ENCODE measurements around the gene IRF2BP2. TPM values are rescaled to one million over a fixed set of nuclear protein-coding genes. Genes with fewer than 3 reads are reported as not detected.

The IRF2BP2 gene
- total and polyA plus RNA-seq, 2 donors (not counting 1 experiment from before 2014, with no cell fraction given), result 17.8 to 71.8 TPM

DNA sequence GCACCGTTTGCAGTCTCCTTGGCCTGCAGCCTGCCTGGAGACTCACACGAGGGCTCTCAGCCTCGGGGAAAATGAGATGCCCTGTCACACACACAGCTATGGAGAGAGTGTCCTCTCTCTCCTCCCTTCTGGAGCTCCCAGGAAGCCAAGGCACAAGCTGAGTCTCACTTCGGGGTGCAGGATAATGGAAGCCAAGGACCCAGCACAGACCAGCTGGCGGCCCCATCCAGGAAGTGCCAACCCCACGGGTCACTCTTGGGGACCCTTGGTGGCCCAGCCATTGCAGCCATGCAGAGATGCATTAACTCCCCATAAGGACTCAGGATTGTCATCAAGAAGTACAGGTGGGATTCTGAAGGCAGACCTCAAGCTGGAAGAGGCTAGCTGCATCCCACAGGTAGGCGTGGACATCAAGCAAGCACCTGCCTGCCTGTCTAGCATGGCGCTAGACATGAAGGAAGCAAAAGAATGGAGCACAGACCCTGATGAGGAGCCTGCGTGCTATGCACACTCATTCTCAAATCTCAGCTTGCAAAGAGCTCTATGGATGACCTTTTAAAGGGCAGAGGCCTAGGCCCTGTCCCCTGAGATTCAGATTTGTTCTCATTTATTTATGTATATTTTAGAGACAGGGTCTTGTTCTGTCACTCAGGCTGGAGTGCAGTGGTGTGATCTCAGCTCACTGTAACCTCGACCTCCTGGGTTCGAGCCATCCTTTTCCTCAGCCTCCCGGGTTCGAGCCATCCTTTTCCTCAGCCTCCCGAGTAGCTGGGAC lies 49.9 kb downstream of the IRF2BP2 start:
- H2AFZ ChIP-seq (ENCODE audit: low read length), result no peak overlapping the region
- DNase-seq (ENCODE audit: low read depth in 2 of 2), result no peak
- H3K4me3 ChIP-seq (replicated peaks in 1 of 4; ENCODE audit: control extremely low read depth in 1 of 4, insufficient read depth in 1 of 4, low read depth in 3 of 4, low read length in 4 of 4), result no peak overlapping the region
- H3K79me2 ChIP-seq (ENCODE audit: control insufficient read depth, insufficient read depth, low read length), result no peaks in the 10 kb centered on the region
- H3K36me3 ChIP-seq (ENCODE audit: control insufficient read depth, insufficient read depth, low read length), result no peaks in the 10 kb centered on the region
- no peaks in the 10 kb centered on the region for H3K9me3 ChIP-seq (ENCODE audit: control insufficient read depth, insufficient read depth, low read depth, low read length)
- H3K9ac ChIP-seq (ENCODE audit: insufficient read depth, low read length), result no peak overlapping the region
- TF ChIP-seq, protein P1, sequence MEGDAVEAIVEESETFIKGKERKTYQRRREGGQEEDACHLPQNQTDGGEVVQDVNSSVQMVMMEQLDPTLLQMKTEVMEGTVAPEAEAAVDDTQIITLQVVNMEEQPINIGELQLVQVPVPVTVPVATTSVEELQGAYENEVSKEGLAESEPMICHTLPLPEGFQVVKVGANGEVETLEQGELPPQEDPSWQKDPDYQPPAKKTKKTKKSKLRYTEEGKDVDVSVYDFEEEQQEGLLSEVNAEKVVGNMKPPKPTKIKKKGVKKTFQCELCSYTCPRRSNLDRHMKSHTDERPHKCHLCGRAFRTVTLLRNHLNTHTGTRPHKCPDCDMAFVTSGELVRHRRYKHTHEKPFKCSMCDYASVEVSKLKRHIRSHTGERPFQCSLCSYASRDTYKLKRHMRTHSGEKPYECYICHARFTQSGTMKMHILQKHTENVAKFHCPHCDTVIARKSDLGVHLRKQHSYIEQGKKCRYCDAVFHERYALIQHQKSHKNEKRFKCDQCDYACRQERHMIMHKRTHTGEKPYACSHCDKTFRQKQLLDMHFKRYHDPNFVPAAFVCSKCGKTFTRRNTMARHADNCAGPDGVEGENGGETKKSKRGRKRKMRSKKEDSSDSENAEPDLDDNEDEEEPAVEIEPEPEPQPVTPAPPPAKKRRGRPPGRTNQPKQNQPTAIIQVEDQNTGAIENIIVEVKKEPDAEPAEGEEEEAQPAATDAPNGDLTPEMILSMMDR (conservative IDR thresholded peaks at IDR 0.05 in 1 of 2, IDR thresholded peaks at IDR 0.05 in 1 of 2; ENCODE audit: low read depth in 1 of 2, low read length in 2 of 2), result no peak
- no peak for TF ChIP-seq EZH2 (IDR thresholded peaks at IDR 0.05; ENCODE audit: low read length, missing control alignments)
- H3K27ac ChIP-seq (ENCODE audit: insufficient read depth, low read length), result no peak overlapping the region
- H4K20me1 ChIP-seq (ENCODE audit: control insufficient read depth, extremely low read depth, insufficient read depth, low read length), result no peaks in the 10 kb centered on the region
- H3K4me2 ChIP-seq (ENCODE audit: extremely low read depth, insufficient read depth, low read length), result no peak overlapping the region
- no peaks in the 10 kb centered on the region for H3K4me1 ChIP-seq (ENCODE audit: control insufficient read depth, extremely low read depth, insufficient read depth, low read length)
- H3K27me3 ChIP-seq (ENCODE audit: control insufficient read depth, insufficient read depth, low read length), result no peaks in the 10 kb centered on the region

DNA sequence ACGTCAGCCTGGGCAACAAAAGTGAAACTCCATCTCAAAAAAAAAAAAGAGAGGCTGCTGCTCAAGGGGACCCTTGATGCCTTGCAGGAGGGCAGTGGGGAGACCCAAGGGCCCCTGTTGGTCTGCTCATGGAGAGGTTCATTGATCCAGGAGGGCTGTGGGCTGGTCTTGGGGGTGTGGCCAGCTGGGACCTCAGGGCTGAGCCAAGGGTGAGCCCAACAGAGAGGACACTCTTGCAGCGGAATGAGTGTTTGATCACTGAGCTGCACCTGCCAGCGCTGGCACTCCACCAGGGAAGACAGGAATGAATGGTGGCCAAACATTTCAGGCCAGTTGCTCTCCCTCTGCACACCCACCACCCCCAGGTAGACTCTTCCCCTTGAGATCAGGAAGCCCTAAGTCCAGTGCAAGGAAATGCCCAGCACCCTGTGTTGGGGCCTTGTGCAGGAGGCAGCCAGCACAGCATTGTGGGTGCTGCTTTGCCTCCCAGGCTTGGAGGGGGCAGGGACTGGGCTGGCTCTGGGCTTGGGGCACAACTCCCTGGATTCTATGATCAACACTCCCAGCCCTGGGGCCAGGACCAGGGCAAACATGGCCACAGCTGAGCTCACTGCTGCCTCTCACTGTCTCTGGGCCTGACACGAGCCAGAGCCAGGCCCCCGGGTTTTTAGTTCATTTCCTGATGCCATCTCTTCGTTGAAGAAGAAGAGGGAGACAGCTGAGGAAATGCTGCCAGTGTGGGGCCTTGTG lies 50.7 kb downstream of the IRF2BP2 start:
- H3K36me3 ChIP-seq (ENCODE audit: control insufficient read depth, insufficient read depth, low read length), result no peaks in the 10 kb centered on the region
- H3K4me2 ChIP-seq (ENCODE audit: extremely low read depth, insufficient read depth, low read length), result no peak overlapping the region
- H3K27ac ChIP-seq (ENCODE audit: insufficient read depth, low read length), result no peak overlapping the region
- H3K9me3 ChIP-seq (ENCODE audit: control insufficient read depth, insufficient read depth, low read depth, low read length), result no peaks in the 10 kb centered on the region
- no peak overlapping the region for H3K4me3 ChIP-seq (replicated peaks in 1 of 4; ENCODE audit: control extremely low read depth in 1 of 4, insufficient read depth in 1 of 4, low read depth in 3 of 4, low read length in 4 of 4)
- DNase-seq (ENCODE audit: low read depth in 2 of 2), result no peak
- H3K4me1 ChIP-seq (ENCODE audit: control insufficient read depth, extremely low read depth, insufficient read depth, low read length), result no peaks in the 10 kb centered on the region
- H4K20me1 ChIP-seq (ENCODE audit: control insufficient read depth, extremely low read depth, insufficient read depth, low read length), result no peaks in the 10 kb centered on the region
- no peaks in the 10 kb centered on the region for H3K27me3 ChIP-seq (ENCODE audit: control insufficient read depth, insufficient read depth, low read length)
- H3K79me2 ChIP-seq (ENCODE audit: control insufficient read depth, insufficient read depth, low read length), result no peaks in the 10 kb centered on the region
- TF ChIP-seq, protein P1 (conservative IDR thresholded peaks at IDR 0.05 in 1 of 2, IDR thresholded peaks at IDR 0.05 in 1 of 2; ENCODE audit: low read depth in 1 of 2, low read length in 2 of 2), result no peak
- TF ChIP-seq EZH2 (IDR thresholded peaks at IDR 0.05; ENCODE audit: low read length, missing control alignments), result no peak
- no peak overlapping the region for H2AFZ ChIP-seq (ENCODE audit: low read length)
- H3K9ac ChIP-seq (ENCODE audit: insufficient read depth, low read length), result no peak overlapping the region

DNA sequence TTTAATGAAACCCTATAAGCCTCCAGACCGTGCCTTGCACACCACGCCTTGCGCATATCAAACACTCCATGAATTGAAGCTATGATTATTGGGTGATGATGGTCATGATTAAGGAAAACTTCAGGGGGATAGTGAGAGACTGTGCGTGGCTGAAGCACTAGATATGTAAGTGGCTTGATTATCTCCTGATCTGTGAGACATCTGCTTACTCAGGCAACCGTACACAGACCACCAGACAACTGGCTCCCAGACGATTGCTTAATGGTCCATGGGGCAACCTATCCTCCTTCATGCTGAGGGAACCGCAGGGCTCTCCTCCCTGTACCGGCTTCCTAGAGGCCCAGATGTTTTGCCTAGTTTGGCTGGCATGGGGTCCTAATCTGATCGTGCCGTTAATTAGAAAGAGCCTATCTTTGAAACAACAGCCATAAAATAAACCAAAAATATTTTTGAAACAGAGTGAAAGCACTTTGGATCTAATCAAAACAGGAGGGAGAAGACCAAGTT lies 51.6 kb downstream of the IRF2BP2 start:
- no peaks in the 10 kb centered on the region for H3K4me1 ChIP-seq (ENCODE audit: control insufficient read depth, extremely low read depth, insufficient read depth, low read length)

More for the DNA sequence above, 51.6 kb downstream of the IRF2BP2 start:
- Histone ChIP-seq H3K79me2 (ENCODE audit: control insufficient read depth, insufficient read depth, low read length) (no peaks in the 10 kb centered on the region), H4K20me1 (ENCODE audit: control insufficient read depth, extremely low read depth, insufficient read depth, low read length) (no peaks in the 10 kb centered on the region), H3K27me3 (ENCODE audit: control insufficient read depth, insufficient read depth, low read length) (no peaks in the 10 kb centered on the region), H2AFZ (ENCODE audit: low read length) (no peak overlapping the region), H3K4me2 (ENCODE audit: extremely low read depth, insufficient read depth, low read length) (no peak overlapping the region), H3K9me3 (ENCODE audit: control insufficient read depth, insufficient read depth, low read depth, low read length) (no peaks in the 10 kb centered on the region), H3K36me3 (ENCODE audit: control insufficient read depth, insufficient read depth, low read length) (no peaks in the 10 kb centered on the region), H3K9ac (ENCODE audit: insufficient read depth, low read length) (no peak overlapping the region), H3K4me3 (replicated peaks in 1 of 4; ENCODE audit: control extremely low read depth in 1 of 4, insufficient read depth in 1 of 4, low read depth in 3 of 4, low read length in 4 of 4) (no peak overlapping the region), H3K27ac (ENCODE audit: insufficient read depth, low read length) (no peak overlapping the region)
- TF ChIP-seq, protein P1 (conservative IDR thresholded peaks at IDR 0.05 in 1 of 2, IDR thresholded peaks at IDR 0.05 in 1 of 2; ENCODE audit: low read depth in 1 of 2, low read length in 2 of 2), result no peak
- TF ChIP-seq EZH2 (IDR thresholded peaks at IDR 0.05; ENCODE audit: low read length, missing control alignments), result no peak
- peak in 1 of 2 donors; percentile 28 for DNase-seq (ENCODE audit: low read depth in 2 of 2)
